Omental fat pad (tissue), 4 donors: Measurements from ENCODE around the gene PNPLA7. TPM values are rescaled to one million over a fixed set of nuclear protein-coding genes. Genes with fewer than 3 reads are reported as not detected.
"Not testable (repeated sequence)": the region's sequence is repeated elsewhere in the genome, so short reads cannot be mapped to it uniquely, and the experiment has no call there.

Experiments used
- ATAC-seq: fragments of 150-250 bp; one replicate; pipeline ENCODE4 v1.9.1; 2016; ENCODE audit warnings: mild to moderate bottlenecking, moderate library complexity; ENCODE audit not compliant: low FRiP score
- DNase-seq: peaks from one replicate; pipeline ENCODE4 v3.0.0-alpha.2; 2019; ENCODE audit warnings: low spot score
- total RNA-seq, 4 donors: library from RNA; depleted of rRNA; stranded (reverse); fragments of >200 nt; gene quantifications; one replicate each; pipeline ENCODE4 v1.1.0, GENCODE V29; 2016
- TF ChIP-seq, protein P1 (sequence below), 3 donors: fragments of 450-650 bp; IDR thresholded peaks; one replicate each; pipeline ENCODE4 v1.5.1; 2016 to 2017; ENCODE audit warnings: antibody characterized with exemption in 3 of 3, mild to moderate bottlenecking in 3 of 3, moderate library complexity in 2 of 3

The PNPLA7 gene
- total RNA-seq, 4 donors from 2014 or later: 7.1 to 23.1 (median 13.9) TPM

DNA sequence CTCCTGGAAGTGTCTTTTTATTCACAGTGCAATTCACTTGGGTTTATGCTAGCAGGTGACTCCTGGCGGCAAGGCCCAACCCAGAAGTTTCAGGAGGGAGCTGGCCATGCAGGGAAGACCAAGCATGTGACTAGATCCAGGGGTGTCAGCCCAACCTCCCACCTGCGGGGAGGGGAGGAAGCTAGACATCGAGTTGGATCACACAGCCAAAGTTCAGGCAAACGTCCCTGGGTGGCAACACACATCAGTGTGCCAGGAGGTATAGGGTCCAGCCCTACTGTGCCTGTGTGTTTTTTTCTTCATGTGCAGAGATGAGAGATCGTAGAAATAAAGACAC, 25.3 kb downstream of the PNPLA7 start:
- ATAC-seq: no peak
- TF ChIP-seq, protein P1, sequence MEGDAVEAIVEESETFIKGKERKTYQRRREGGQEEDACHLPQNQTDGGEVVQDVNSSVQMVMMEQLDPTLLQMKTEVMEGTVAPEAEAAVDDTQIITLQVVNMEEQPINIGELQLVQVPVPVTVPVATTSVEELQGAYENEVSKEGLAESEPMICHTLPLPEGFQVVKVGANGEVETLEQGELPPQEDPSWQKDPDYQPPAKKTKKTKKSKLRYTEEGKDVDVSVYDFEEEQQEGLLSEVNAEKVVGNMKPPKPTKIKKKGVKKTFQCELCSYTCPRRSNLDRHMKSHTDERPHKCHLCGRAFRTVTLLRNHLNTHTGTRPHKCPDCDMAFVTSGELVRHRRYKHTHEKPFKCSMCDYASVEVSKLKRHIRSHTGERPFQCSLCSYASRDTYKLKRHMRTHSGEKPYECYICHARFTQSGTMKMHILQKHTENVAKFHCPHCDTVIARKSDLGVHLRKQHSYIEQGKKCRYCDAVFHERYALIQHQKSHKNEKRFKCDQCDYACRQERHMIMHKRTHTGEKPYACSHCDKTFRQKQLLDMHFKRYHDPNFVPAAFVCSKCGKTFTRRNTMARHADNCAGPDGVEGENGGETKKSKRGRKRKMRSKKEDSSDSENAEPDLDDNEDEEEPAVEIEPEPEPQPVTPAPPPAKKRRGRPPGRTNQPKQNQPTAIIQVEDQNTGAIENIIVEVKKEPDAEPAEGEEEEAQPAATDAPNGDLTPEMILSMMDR (IDR thresholded peaks at IDR 0.05): no peak

DNA sequence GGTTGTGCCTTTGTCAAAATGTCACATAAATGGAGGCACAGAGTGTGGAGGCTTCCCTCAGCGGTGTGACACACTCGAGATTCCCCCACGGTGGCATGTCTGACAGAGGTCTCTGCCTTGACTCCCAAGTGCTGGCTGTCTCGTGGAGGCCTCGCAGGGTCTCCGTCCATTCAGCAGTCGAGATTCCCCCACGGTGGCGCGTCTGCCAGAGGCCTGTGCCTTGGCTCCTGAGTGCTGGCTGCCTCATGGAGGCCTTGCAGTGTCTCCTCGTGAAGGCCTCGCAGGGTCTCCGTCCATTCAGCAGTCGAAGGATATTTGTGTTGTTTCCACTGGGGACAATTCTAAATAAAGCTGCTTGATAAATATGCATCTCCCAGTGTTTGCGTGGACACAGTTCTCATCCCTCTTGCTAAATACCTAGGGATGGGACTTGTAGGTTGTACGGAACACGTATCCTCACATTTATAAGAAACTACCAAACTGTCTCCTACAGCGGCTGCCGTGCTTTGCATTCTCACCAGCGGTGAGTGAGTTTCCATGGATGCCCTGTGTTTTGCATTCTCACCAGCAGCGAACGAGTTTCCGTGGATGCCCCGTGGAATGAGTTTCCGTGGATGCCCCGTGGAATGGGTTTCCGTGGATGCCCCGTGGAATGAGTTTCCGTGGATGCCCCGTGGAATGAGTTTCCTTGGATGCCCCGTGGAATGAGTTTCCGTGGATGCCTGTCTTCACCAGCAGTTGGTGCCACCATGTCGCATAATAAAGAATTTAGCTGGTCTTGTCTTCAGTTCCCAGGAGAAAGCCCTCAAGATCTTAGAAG, 25.8 kb downstream of the PNPLA7 start:
- ATAC-seq (no peak), DNase-seq (no peak)
- TF ChIP-seq, protein P1 (IDR thresholded peaks at IDR 0.05): no peak

More for the DNA sequence above, 25.3 kb downstream of the PNPLA7 start:
- DNase-seq: no peak

DNA sequence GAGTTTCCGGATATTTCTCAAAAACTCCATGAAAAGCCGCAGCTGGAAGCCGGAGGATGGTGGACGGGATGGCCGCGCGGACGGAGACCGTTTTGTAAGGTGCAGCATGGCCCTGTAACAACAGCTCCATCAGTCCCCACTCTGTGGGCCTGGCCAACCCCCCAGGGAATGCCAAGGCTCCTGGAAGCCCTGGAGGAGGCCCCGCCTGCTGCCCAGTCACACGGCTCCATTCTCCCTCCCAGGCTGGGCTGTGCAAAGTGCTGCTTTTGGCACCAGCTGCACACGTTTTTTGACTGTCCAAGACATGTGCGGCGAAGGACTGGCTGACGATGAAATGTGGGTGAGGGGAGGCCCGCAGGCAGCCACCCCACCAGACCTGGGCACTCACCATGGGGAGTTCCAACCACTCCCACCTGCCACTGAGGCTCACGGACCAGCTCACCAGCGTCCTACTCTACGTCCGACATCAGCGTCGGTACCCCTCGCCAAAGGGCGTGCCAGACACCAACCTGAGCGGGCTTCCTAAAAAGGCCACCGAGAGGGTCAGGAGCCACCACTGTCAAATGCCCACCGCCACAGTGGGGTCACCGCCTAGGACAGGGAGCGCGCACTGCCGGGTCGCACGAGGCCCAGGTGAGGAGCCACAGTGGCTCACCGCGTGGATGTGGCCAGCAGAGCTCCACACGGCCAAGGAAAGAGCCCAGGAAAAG, 27.3 kb downstream of the PNPLA7 start:
- TF ChIP-seq, protein P1 (IDR thresholded peaks at IDR 0.05): no peak
- no peak for ATAC-seq
- DNase-seq: no peak

DNA sequence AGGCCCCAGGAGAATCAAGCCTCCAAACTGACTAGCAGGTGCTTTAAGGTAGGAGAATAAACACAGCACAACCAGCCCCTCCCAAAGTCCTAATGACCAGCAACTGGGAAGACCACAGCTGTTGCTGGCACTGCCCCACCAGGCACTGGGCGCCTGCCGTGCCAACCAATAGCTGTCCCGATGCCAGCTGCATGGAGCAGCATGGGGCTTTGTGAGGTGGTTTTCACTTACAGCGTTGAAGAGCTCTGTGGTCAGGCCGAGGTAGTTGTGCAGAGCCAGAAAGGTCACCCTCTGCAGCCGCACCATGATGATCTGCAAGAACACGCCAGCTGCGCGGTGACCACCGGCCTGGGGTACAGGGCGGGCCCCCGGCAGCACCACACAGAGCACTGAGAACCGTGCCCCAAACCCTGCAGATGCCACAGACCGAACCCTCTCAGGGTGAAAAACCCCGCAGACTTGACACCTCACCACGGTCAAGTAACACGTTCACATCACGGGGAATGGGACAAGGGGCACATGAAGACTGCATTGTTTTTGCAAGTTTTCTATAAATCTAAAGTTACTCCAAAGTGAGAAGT, 28.7 kb downstream of the PNPLA7 start:
- TF ChIP-seq, protein P1 (IDR thresholded peaks at IDR 0.05): no peak
- ATAC-seq: no peak
- DNase-seq: no peak

DNA sequence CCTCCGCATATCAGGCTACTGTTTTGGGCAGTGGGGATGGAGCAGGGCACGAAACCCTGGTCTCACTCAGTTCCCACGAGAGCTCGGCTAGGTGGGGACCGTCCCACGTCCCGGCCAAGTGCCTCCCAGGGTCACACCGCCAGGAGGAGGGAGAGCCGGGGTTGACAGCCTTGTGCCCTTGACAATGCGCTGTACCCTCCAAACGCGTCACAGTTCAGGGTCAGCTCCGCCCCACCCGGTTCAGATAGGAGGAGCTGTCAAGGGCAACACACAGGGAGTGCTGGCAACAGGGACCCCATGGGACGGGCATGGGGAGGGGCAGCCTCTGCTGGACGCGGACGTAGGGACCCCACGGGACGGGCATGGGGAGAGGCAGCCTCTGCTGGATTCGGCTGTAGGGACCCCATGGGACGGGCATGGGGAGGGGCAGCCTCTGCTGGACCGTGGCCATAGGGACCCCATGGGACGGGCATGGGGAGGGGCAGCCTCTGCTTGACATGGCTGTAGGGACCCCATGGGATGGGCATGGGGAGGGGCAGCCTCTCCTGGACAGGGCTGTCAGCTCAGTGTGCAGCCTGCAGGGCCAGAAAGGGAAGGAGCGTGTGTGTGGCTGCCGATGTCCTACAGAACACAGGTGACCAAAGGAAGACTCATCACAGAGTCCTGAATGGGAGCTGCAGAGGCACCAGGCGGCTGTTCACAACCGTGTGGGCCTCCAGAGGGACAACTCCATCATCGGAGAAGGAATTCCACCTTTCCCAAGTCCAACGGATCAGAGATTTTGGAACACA, 29.4 kb downstream of the PNPLA7 start:
- ATAC-seq: no peak
- TF ChIP-seq, protein P1 (IDR thresholded peaks at IDR 0.05): no peak

DNA sequence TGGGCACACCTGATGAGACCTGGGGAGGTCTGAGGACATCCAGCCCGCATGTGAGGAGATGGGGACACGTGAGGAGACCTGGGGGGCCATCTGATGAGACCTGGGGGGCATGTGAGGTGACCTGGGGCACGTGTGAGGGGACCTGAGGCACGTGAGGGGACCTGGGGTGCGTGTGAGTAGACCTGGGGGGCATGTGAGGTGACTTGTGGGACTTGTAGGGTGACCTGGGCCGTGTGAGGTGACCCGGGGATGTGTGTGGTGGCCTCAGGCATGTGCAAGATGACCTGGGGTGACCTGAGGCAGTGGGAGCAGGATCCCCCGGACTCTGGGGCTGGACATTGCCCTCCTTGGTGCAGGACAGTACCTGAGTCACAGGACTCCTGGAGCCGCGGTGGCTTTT, 30.6 kb downstream of the PNPLA7 start:
- DNase-seq: no peak
- TF ChIP-seq, protein P1 (IDR thresholded peaks at IDR 0.05): no peak
- no peak for ATAC-seq

More for the DNA sequence above, 29.4 kb downstream of the PNPLA7 start:
- DNase-seq: no peak

DNA sequence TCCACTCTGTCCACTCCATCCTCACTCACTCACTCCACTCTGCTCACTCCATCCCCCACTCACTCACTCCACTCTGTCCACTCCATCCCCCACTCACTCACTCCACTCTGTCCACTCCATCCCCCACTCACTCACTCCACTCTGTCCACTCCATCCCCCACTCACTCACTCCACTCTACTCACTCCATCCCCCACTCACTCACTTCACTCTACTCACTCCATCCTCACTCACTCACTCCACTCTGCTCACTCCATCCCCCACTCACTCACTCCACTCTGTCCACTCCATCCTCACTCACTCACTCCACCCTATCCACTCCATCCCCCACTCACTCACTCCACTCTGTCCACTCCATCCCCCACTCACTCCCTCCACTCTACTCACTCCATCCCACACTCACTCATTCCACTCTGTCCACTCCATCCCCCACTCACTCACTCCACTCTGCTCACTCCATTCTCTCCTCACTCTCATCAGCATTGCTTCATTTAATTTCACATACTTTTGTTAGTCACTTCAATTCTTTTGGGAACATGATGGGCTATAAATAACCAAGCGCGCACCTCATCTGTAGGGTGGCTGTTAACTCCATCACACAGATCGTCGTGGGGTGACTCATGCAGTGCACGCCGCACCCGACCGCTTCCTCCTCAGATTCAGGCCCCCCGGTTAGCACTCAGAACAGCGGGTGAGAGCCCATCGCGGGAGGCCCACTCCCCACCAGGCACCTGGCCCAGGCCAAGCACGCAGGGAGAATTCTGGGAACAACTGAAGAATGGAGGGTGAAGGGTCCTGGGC, 31.3 kb downstream of the PNPLA7 start:
- not testable (repeated sequence) for DNase-seq, ATAC-seq
